Colonic mucosa (tissue), 4 donors: ENCODE results near the gene TNNC1. TPM values are rescaled to one million over a fixed set of nuclear protein-coding genes. Genes with fewer than 3 reads are reported as not detected.

Source experiments
- DNase-seq: peaks from one replicate; pipeline ENCODE4 v3.0.0-alpha.2; 2020
- H3K27ac ChIP-seq: fragments of 200-600 bp; one replicate; pipeline ENCODE4 v1.8.0; 2021
- H3K27me3 ChIP-seq: fragments of 200-600 bp; one replicate; pipeline ENCODE4 v1.8.0; 2021
- H3K36me3 ChIP-seq: fragments of 200-600 bp; one replicate; pipeline ENCODE4 v1.8.0; 2021
- H3K4me1 ChIP-seq: fragments of 200-600 bp; one replicate; pipeline ENCODE4 v1.8.0; 2021; ENCODE audit warnings: mild to moderate bottlenecking
- H3K4me3 ChIP-seq: fragments of 200-600 bp; one replicate; pipeline ENCODE4 v1.8.0; 2021
- H3K9ac ChIP-seq, 2 donors: one replicate each; pipeline ENCODE4 v1.7.0; 2013; ENCODE audit warnings: control low read depth in 2 of 2, low read depth in 2 of 2, low read length in 2 of 2
- H3K9me3 ChIP-seq: fragments of 200-600 bp; one replicate; pipeline ENCODE4 v1.8.0; 2021
- intact Hi-C: fragments of 100-400 bp; cut with DNase I; formaldehyde crosslinking; loops from one replicate; pipeline ENCODE4 v1.14.1; 2022
- total RNA-seq, 2 donors: library from RNA; stranded (reverse); fragmentation: NEBNext Ultra II Directional in 1 of 2; extraction: Animal tissue kit (Norgen Biotek cat#: 25700) in 1 of 2; gene quantifications; one replicate each; pipeline ENCODE4 v1.2.1, GENCODE V29; 2021
- TF ChIP-seq, protein P1 (sequence below): fragments of 200-600 bp; IDR thresholded peaks from one replicate; pipeline ENCODE4 v1.8.0; 2022; ENCODE audit warnings: antibody characterized with exemption, mild to moderate bottlenecking
- donor health status: healthy.
- donor health status: DM: no; HTN: no; CAD: no.
- donor health status: DM: no; HTN: no; CAD: no.

The TNNC1 gene
- 1 to 10 TPM; 1.1 to 1.5 TPM for total RNA-seq

DNA sequence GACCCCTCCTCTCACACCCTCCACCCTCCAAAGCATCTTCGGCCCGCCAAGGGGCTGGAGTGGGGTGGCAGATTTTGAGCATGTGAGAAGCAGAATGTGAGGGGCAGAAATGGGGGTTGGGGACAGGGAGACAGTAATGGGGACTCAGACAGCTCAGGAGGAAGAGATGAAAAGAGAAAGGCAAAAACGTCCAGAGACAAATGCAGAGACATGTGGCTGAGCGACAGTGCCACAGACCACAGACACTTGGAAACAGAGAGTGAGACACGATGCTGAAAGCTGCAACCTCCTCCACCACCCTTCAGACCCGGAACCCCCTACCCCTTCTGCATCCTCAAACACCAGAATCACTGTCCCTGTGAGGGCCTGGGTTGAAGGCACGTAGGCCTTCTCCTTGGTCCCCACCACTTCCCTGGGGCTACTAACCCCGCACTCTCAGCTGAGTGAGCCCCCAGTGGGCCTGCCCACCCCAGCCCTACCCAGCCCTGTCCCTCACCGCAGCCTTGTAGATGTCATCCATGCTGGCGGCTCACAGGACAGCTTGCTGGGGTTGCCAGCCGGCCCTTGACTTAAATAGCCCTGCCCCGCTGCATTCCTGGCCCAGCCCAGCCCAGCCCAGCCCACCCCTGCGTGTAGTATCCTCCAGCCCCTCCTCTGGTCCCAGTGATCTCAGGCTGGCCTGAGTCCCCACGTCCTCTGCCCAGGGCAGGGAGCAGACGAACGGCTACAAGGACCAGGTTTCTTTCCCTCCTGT lies at the start of gene TNNC1:
TSS of gene TNNC1 (minus strand) at position 546 of the 754 bp plus-strand sequence. CDS start at position 520, 26 bp downstream.
- Histone ChIP-seq H3K27ac (peak within 1 kb of the TSS; percentile 51), H3K9me3 (no peaks in the 10 kb centered on the region), H3K27me3 (no peaks in the 10 kb centered on the region), H3K36me3 (no peaks in the 10 kb centered on the region), H3K4me3 (peak within 1 kb of the TSS; percentile 79), H3K4me1 (peaks cover 5% of the 10 kb centered on the region), H3K9ac (peak within 1 kb of the TSS; percentile 88 to 95)
- TF ChIP-seq, protein P1, sequence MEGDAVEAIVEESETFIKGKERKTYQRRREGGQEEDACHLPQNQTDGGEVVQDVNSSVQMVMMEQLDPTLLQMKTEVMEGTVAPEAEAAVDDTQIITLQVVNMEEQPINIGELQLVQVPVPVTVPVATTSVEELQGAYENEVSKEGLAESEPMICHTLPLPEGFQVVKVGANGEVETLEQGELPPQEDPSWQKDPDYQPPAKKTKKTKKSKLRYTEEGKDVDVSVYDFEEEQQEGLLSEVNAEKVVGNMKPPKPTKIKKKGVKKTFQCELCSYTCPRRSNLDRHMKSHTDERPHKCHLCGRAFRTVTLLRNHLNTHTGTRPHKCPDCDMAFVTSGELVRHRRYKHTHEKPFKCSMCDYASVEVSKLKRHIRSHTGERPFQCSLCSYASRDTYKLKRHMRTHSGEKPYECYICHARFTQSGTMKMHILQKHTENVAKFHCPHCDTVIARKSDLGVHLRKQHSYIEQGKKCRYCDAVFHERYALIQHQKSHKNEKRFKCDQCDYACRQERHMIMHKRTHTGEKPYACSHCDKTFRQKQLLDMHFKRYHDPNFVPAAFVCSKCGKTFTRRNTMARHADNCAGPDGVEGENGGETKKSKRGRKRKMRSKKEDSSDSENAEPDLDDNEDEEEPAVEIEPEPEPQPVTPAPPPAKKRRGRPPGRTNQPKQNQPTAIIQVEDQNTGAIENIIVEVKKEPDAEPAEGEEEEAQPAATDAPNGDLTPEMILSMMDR, result no peak
- intact Hi-C loops, result no loop called here
- DNase-seq, result no peak

DNA sequence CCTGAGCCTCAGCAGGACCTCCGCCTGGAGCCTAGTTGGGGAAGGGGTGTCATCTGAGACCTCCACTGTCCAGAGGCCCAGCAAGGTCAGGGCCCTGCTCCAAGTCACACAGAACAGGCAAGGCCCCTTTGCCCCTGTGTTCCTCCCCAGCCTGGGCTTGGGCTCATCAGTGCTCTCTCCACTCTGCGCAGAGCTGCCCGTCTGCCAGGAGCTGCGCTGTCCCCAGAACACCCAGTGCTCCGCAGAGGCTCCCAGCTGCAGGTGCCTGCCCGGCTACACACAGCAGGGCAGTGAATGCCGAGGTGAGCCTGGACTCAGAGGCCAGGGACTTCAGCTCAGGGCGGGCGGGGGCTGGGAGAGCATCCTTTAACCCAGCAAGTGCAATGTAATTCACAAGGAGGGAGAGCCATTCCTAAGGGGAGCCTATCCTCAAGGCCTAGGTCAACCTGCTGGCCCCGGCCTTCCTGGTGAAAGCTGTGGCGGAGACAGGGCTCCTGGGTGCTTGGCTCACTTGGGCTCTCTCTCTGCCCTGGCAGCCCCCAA lies 49.0 kb upstream of the TNNC1 start:
- no peak overlapping the region for H3K27ac ChIP-seq
- intact Hi-C loops, result no loop called here
- no peaks in the 10 kb centered on the region for H3K27me3 ChIP-seq
- no peaks in the 10 kb centered on the region for H3K9me3 ChIP-seq
- no peaks in the 10 kb centered on the region for H3K4me1 ChIP-seq
- H3K4me3 ChIP-seq, result no peak overlapping the region
- H3K9ac ChIP-seq, result no peak overlapping the region
- H3K36me3 ChIP-seq, result no peaks in the 10 kb centered on the region
- TF ChIP-seq, protein P1, result no peak
- DNase-seq, result no peak

DNA sequence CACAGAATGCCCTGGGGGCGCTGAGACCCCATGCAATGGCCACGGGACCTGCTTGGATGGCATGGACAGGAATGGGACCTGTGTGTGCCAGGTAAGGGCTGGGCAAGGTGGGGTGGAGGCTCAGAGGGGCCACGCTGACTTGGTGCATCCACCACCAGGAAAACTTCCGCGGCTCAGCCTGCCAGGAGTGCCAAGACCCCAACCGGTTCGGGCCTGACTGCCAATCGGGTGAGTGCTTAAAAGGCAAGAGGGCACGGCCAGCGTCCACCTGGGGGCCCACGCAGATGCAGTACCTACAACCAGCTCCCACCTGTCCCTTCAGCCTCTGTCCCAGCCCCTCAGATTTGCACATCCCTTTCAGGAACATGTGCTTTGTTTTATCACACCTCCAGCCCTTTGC lies 48.2 kb upstream of the TNNC1 start:
- intact Hi-C loops, result no loop called here
- no peaks in the 10 kb centered on the region for H3K36me3 ChIP-seq
- H3K27ac ChIP-seq, result no peak overlapping the region
- DNase-seq, result no peak
- H3K4me1 ChIP-seq, result no peaks in the 10 kb centered on the region
- H3K9me3 ChIP-seq, result no peaks in the 10 kb centered on the region
- H3K27me3 ChIP-seq, result no peaks in the 10 kb centered on the region
- H3K4me3 ChIP-seq, result no peak overlapping the region
- H3K9ac ChIP-seq, result no peak overlapping the region
- TF ChIP-seq, protein P1, result no peak

DNA sequence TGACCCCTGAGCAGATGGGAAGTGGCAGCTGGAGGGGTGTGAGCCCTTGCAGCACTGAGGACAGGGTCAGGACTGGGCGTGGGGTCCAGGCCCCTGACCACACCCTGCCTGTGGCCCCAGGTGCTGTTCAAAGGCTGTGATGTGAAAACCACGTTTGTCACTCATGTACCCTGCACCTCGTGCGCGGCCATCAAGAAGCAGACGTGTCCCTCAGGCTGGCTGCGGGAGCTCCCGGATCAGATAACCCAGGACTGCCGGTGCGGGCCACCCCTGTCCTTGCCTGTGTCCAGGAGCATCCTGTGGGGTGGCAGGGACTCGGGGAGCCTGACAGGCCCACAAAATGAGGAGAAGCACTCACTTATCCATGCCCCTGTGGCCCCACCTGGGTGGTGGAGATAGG lies 47.2 kb upstream of the TNNC1 start:
- intact Hi-C loops, result no loop called here
- no peak for DNase-seq
- TF ChIP-seq, protein P1, result no peak

DNA sequence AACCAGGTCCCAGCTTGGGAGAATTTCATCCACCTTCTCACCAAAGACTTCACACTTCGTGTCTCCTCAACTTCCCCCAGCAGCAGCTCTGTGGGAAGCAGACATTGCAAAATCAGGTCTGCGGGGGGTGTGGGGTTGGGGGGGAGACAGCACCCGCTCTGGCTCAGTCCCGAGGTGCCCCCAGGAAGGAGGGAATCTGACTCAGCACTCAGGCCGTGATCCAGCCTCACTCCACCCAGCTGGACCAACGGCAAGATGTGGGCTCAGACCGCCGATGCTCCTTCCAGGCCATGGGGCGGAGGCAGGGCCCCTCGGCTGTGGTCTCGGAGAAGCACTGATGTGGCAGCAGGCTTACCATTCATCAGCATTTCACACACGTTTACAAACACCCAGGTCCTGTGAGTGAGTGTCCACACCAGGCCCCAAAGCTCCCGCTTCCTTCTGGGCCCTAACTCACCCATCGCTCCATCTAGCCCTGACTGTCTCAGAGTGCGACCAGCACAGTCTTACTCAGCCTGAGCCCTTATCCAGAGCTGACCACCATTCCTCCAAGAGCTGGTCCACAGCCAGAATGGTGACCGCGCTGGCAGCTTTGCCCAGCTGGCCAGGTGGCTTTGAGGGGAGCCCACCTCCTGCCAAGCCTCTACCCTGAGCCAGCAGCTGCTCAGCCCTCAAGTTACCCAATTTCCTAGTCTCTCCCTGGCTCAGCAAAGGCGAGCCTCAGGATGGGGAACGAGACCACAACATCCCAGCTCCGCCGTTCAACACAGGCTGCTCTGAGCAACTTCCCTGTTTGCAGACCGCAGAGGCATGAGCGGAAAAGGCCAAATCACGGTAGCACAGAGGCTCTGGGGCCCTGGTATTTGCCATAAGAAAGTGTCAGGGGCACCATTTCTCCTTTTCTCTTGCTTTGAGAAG lies 44.6 kb upstream of the TNNC1 start:
- H3K27ac ChIP-seq, result no peak overlapping the region
- no peak overlapping the region for H3K9ac ChIP-seq
- H3K9me3 ChIP-seq, result no peaks in the 10 kb centered on the region
- no peaks in the 10 kb centered on the region for H3K4me1 ChIP-seq
- no peak overlapping the region for H3K4me3 ChIP-seq
- H3K36me3 ChIP-seq, result no peaks in the 10 kb centered on the region
- H3K27me3 ChIP-seq, result no peaks in the 10 kb centered on the region
- intact Hi-C loops, result no loop called here
- DNase-seq, result peak; percentile 41
- TF ChIP-seq, protein P1, result no peak

More for the DNA sequence above, 47.2 kb upstream of the TNNC1 start:
- no peak overlapping the region for H3K4me3 ChIP-seq
- no peaks in the 10 kb centered on the region for H3K4me1 ChIP-seq
- no peaks in the 10 kb centered on the region for H3K9me3 ChIP-seq
- H3K36me3 ChIP-seq, result no peaks in the 10 kb centered on the region
- H3K9ac ChIP-seq, result no peak overlapping the region
- H3K27ac ChIP-seq, result no peak overlapping the region
- H3K27me3 ChIP-seq, result no peaks in the 10 kb centered on the region
